Measurements from ENCODE around the gene PPM1L.

DNA sequence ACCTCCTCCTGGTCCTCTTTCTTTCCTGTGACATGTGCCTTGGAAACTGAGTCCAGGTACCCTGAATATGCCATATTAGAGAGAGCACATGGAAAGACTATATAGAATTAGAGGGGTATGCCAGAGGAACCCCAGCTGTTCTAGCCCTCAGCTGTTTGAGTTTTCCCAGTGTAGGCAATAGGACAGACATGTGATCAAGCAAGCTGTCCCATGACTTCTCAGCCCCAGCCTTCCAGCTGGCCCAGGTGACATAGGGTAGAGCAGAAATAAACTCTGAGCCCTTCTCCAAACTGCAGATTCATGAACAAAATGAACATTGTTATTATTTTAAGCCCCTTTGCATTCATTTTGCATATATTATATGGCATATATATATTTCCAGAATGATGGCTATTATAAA, 118.7 kb downstream of the PPM1L start:
- no peak for TF ChIP-seq POLR2A (IDR thresholded peaks at IDR 0.05)
- TF ChIP-seq, protein P1, sequence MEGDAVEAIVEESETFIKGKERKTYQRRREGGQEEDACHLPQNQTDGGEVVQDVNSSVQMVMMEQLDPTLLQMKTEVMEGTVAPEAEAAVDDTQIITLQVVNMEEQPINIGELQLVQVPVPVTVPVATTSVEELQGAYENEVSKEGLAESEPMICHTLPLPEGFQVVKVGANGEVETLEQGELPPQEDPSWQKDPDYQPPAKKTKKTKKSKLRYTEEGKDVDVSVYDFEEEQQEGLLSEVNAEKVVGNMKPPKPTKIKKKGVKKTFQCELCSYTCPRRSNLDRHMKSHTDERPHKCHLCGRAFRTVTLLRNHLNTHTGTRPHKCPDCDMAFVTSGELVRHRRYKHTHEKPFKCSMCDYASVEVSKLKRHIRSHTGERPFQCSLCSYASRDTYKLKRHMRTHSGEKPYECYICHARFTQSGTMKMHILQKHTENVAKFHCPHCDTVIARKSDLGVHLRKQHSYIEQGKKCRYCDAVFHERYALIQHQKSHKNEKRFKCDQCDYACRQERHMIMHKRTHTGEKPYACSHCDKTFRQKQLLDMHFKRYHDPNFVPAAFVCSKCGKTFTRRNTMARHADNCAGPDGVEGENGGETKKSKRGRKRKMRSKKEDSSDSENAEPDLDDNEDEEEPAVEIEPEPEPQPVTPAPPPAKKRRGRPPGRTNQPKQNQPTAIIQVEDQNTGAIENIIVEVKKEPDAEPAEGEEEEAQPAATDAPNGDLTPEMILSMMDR (IDR thresholded peaks at IDR 0.05): no peak

Measured in ovary (tissue), 3 donors.